Loucy (cell line): Measurements from ENCODE around the gene AP1M1.

Source experiments
- EZH2phosphoT487 ChIP-seq: fragments of 200-600 bp; IDR thresholded peaks from 2 replicates; pipeline ENCODE4 v1.6.1; 2018; ENCODE audit warnings: antibody characterized with exemption, mild to moderate bottlenecking, moderate library complexity, borderline replicate concordance
- TF ChIP-seq, protein P1 (sequence below): fragments of 200-600 bp; sonication (generic); conservative IDR thresholded peaks from 2 replicates; pipeline ENCODE4 v1.5.1; 2014; ENCODE audit warnings: mild to moderate bottlenecking, antibody characterized with exemption, low read length

DNA sequence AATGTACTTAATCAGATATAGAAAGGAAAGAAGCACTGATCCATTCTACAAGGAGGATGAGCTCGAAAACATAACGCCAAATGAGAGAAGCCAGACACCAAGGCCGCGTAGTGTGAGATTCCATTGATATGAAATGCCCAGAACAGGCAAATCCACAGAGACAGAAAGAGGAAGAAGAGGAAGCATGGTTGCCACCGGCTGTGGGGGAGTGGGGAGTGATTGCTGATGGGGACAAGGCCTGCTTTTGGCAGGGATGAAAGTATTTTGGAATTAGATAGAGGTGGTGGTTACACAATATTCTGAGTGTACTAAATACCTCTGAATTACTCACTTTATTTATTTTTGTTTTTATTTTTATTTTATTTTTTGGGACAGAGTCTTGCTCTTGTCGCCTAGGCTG lies 76.7 kb downstream of the AP1M1 start:
- TF ChIP-seq, protein P1, sequence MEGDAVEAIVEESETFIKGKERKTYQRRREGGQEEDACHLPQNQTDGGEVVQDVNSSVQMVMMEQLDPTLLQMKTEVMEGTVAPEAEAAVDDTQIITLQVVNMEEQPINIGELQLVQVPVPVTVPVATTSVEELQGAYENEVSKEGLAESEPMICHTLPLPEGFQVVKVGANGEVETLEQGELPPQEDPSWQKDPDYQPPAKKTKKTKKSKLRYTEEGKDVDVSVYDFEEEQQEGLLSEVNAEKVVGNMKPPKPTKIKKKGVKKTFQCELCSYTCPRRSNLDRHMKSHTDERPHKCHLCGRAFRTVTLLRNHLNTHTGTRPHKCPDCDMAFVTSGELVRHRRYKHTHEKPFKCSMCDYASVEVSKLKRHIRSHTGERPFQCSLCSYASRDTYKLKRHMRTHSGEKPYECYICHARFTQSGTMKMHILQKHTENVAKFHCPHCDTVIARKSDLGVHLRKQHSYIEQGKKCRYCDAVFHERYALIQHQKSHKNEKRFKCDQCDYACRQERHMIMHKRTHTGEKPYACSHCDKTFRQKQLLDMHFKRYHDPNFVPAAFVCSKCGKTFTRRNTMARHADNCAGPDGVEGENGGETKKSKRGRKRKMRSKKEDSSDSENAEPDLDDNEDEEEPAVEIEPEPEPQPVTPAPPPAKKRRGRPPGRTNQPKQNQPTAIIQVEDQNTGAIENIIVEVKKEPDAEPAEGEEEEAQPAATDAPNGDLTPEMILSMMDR, result no peak
- no peak for TF ChIP-seq EZH2phosphoT487
